ENCODE data around the gene NELL1.
A peak's percentile ranks its signal among the peaks of the same experiment; 100 is the strongest.

The NELL1 gene

DNA sequence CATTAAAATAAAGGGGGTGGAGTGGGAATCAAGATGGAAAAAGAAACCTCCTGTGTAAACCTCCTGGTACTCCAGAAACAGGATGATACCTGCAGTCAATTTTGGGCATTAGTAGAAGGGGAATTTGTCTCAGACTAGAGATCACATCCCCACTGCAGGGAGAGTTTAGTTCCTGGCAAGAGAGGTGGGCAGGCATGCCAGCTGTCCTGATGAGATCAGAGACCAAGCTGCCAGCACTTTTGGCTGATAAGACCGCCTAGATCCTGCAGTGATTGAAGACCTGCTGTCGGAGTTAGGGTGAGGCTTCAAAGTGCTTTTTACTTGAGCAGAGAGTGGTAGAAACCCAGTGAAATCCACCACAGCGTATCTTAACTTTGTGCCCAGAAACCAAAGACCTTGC lies 29.7 kb upstream of the NELL1 start:
- in situ Hi-C loops (cut with HindIII; ENCODE audit: low sequenced_read_pairs), result no loop called here
- H3K4me3 ChIP-seq (ENCODE audit: low read depth, low read length), result no peak overlapping the region
- DNase-seq (ENCODE audit: low read depth), result no peak
- TF ChIP-seq, protein P1, sequence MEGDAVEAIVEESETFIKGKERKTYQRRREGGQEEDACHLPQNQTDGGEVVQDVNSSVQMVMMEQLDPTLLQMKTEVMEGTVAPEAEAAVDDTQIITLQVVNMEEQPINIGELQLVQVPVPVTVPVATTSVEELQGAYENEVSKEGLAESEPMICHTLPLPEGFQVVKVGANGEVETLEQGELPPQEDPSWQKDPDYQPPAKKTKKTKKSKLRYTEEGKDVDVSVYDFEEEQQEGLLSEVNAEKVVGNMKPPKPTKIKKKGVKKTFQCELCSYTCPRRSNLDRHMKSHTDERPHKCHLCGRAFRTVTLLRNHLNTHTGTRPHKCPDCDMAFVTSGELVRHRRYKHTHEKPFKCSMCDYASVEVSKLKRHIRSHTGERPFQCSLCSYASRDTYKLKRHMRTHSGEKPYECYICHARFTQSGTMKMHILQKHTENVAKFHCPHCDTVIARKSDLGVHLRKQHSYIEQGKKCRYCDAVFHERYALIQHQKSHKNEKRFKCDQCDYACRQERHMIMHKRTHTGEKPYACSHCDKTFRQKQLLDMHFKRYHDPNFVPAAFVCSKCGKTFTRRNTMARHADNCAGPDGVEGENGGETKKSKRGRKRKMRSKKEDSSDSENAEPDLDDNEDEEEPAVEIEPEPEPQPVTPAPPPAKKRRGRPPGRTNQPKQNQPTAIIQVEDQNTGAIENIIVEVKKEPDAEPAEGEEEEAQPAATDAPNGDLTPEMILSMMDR (IDR thresholded peaks at IDR 0.05; ENCODE audit: low read depth, low read length, missing control alignments), result no peak

DNA sequence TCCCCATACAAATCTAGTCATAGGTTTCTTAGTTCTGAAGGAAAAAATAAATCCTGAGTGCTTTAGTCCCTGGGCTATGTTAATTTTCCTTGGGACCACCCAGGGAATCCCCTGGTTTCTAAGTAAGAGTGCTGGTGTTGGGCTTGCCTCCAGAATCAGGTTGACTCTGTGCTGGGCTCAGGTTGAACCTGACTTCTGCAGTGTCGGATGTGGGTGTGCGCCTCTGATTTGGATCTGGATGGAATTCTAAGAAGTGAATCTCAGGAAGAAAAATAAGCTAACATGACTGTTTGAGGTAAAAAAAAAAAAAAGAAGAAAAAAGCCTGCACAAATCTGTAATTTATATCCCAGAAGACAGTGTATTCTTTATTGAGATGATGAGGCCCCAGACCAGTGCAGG lies 29.0 kb upstream of the NELL1 start:
- H3K4me3 ChIP-seq (ENCODE audit: low read depth, low read length), result no peak overlapping the region
- no peak for DNase-seq (ENCODE audit: low read depth)
- TF ChIP-seq, protein P1 (IDR thresholded peaks at IDR 0.05; ENCODE audit: low read depth, low read length, missing control alignments), result no peak
- in situ Hi-C loops (cut with HindIII; ENCODE audit: low sequenced_read_pairs), result no loop called here

DNA sequence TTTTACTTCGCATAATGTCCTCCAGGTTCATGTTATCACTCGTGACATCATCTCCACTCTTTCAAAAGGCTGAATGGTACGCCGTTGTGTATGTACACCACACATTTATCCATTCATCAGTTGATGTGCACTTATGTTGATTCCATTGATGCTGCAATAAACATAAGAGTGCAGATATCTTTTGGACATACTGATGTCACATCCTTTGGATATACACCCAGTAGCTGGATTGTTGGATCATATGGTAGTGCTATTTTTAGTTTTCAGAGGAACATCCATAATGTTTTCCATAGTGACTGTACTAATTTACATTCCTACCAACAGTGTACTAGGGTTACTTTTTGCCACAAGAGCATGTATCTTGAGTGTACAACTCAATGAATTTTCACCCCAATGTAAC lies 25.0 kb upstream of the NELL1 start:
- in situ Hi-C loops (cut with HindIII; ENCODE audit: low sequenced_read_pairs), result no loop called here
- TF ChIP-seq, protein P1 (IDR thresholded peaks at IDR 0.05; ENCODE audit: low read depth, low read length, missing control alignments), result no peak
- DNase-seq (ENCODE audit: low read depth), result no peak

DNA sequence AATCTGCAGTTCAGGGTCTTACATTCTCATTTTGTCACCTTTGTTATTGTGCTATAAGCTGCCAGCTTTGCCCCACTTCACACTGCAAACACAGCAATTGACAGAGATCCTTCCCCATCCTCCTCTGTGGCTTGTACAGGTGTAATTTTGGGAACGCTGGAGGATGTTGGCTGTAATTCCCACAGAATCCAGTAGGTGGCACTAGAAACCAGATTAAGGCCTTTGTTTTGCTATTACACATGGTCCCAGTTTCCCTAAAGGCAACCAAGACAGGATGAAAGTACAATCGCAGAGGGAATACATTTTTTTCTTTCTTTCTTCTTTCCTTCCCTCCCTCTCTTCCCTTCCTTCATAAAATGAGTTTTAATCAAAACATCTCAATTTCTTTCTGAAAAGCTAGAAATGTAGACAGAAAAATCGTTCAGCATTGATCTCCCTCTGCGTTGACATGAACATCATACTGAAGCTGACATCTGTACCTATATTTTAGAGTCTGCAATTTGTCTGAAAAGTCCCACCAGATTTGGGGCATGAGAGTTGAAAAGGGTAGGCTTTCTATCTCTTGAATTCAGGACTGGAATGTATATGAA lies 21.3 kb upstream of the NELL1 start:
- TF ChIP-seq, protein P1 (IDR thresholded peaks at IDR 0.05; ENCODE audit: low read depth, low read length, missing control alignments), result peak; percentile 81
- in situ Hi-C loops (cut with HindIII; ENCODE audit: low sequenced_read_pairs), result no loop called here
- peak; percentile 29 for DNase-seq (ENCODE audit: low read depth)
- no peak overlapping the region for H3K4me3 ChIP-seq (ENCODE audit: low read depth, low read length)

More for the DNA sequence above, 25.0 kb upstream of the NELL1 start:
- no peak overlapping the region for H3K4me3 ChIP-seq (ENCODE audit: low read depth, low read length)

DNA sequence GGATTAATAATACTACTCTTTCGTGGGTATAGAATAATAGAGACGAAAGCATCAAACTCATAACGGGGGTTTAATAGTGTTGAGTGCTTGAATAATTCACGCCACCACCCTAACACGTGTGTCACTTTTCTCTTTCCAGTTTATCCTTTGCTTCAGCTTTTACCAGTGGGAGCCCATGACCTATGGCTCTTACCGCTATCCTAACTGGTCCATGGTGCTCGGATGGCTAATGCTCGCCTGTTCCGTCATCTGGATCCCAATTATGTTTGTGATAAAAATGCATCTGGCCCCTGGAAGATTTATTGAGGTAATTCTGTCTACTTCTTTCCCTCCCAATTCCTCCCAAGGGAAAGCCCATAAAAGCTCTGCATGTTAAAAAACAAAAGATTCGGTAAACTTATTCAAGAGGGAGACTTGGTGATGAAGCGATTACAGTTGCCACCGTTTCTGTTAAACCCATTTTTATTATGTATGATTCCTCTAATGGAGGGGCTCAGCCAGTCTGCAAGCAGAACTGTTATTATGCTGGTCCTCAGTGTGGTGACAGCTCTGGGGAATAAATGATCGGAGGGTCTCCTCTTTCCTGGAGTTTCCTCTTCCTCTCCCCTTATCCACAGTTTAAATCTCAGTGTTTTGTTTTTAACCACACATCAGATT lies 17.1 kb upstream of the NELL1 start:
- TF ChIP-seq, protein P1 (IDR thresholded peaks at IDR 0.05; ENCODE audit: low read depth, low read length, missing control alignments), result no peak
- no peak overlapping the region for H3K4me3 ChIP-seq (ENCODE audit: low read depth, low read length)
- no peak for DNase-seq (ENCODE audit: low read depth)
- in situ Hi-C loops (cut with HindIII; ENCODE audit: low sequenced_read_pairs), result no loop called here

DNA sequence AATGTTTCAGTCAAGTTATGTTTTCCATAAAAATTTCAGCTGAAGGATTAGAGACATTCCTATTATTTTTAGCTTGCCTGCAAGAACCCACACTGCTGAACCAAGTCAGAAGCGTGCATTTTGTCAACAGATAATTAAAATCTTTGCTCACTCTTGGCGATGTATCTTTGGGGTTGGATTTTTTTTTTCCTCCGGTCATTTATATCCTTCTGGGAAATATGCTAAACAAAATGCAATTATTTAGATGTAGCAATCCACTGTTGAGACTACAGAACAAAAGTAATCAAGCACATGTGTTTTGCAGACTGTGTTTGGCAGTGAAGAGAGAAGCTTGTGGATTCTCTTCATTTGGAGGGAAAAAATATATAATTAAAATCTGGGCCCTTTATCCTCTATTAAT lies 15.3 kb upstream of the NELL1 start:
- H3K4me3 ChIP-seq (ENCODE audit: low read depth, low read length), result no peak overlapping the region
- no peak for DNase-seq (ENCODE audit: low read depth)
- TF ChIP-seq, protein P1 (IDR thresholded peaks at IDR 0.05; ENCODE audit: low read depth, low read length, missing control alignments), result no peak
- in situ Hi-C loops (cut with HindIII; ENCODE audit: low sequenced_read_pairs), result no loop called here
